ENCODE results near the gene RTN4RL2. TPM values are rescaled to one million over a fixed set of nuclear protein-coding genes. Genes with fewer than 3 reads are reported as not detected.

RTN4RL2 gene
- total RNA-seq, 4 donors from 2014 or later = 1.2 TPM; not detected in 3

DNA sequence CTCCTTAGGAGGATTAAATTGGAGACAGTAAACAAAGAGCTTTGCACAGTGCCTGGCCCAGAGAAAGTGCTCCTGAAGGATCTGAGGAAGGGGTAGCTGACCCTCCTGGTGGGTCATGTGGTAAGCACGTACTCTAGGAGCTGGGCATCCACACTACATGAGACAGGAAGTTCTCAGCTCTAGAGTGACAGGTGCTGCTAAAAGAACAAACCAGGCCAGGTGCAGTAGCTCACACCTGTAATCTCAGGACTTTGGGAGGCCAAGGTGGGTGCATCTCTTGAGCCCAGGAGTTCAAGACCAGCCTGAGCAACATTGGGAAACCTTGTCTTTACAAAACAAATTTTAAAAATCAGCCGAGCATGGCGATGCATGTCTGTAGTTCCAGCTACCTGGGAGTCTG lies 42.0 kb downstream of the RTN4RL2 start:
- Histone ChIP-seq H3K27ac (no peak overlapping the region), H3K9me3 (no peaks in the 10 kb centered on the region), H3K27me3 (no peaks in the 10 kb centered on the region), H3K4me3 (no peak overlapping the region), H3K36me3 (no peaks in the 10 kb centered on the region), H3K4me1 (peaks cover 0 to 12% (median 2%) of the 10 kb centered on the region in 4 donors)
- DNase-seq = no peak
- no peak for TF ChIP-seq POLR2A (IDR thresholded peaks at IDR 0.05)
- TF ChIP-seq CTCF (IDR thresholded peaks at IDR 0.05) = no peak

DNA sequence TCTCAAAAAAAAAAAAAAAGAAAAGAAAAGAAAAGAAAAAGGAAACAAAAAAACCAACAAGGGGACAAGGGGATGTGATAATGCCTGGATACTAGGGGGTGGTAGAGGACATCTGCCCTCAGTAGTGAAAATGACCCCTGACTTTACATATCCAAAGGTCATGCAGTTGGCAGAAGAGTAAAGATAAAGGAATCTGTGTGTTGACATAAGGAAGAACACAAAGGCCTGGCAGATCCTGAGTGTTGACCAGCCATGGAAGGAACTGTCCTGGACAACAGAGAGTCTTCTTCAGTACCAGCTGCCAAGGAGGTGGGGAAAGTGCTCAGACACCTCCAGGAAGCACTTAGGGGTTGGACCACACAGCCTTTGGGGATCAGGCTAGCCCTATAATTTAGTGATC lies 42.5 kb downstream of the RTN4RL2 start:
- no peak for TF ChIP-seq CTCF (IDR thresholded peaks at IDR 0.05)
- no peak for TF ChIP-seq POLR2A (IDR thresholded peaks at IDR 0.05)
- peaks cover 0 to 12% (median 2%) of the 10 kb centered on the region in 4 donors for H3K4me1 ChIP-seq
- H3K36me3 ChIP-seq = no peaks in the 10 kb centered on the region
- no peak overlapping the region for H3K4me3 ChIP-seq
- no peak overlapping the region for H3K27ac ChIP-seq
- no peaks in the 10 kb centered on the region for H3K27me3 ChIP-seq
- DNase-seq = no peak
- H3K9me3 ChIP-seq = no peaks in the 10 kb centered on the region

GRCh38 chr11:57504511-57504910 lies 44.2 kb downstream of the RTN4RL2 start:
- H3K4me1 ChIP-seq = no peaks in the 10 kb centered on the region
- no peak for TF ChIP-seq CTCF (IDR thresholded peaks at IDR 0.05)
- no peak for TF ChIP-seq POLR2A (IDR thresholded peaks at IDR 0.05)
- H3K36me3 ChIP-seq = no peaks in the 10 kb centered on the region
- H3K4me3 ChIP-seq = no peak overlapping the region
- no peak overlapping the region for H3K27ac ChIP-seq
- no peak for DNase-seq
- no peaks in the 10 kb centered on the region for H3K9me3 ChIP-seq
- no peaks in the 10 kb centered on the region for H3K27me3 ChIP-seq

DNA sequence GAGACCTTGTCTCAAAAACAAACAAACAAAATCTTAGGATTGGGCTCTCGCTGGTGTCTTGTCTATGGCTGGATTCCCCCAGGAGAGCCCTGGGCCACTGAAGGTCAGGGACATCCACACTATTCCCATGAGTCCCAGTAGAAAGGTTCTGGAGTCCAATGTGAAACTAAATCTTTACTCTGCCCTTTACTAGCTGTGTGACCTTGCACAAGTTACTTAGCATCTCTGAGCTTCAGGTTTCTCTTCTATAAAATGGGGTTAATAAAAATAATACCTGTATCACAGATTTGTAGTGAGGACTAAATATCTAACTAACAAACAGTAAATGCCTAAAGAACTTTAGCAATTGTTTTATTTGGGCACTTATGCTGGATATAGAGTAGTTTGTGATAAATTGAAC lies 46.2 kb downstream of the RTN4RL2 start:
- no peak overlapping the region for H3K27ac ChIP-seq
- H3K9me3 ChIP-seq = no peaks in the 10 kb centered on the region
- TF ChIP-seq CTCF (IDR thresholded peaks at IDR 0.05) = no peak
- no peak for TF ChIP-seq POLR2A (IDR thresholded peaks at IDR 0.05)
- no peaks in the 10 kb centered on the region for H3K27me3 ChIP-seq
- H3K36me3 ChIP-seq = no peaks in the 10 kb centered on the region
- no peak overlapping the region for H3K4me3 ChIP-seq
- DNase-seq = no peak
- H3K4me1 ChIP-seq = no peaks in the 10 kb centered on the region

DNA sequence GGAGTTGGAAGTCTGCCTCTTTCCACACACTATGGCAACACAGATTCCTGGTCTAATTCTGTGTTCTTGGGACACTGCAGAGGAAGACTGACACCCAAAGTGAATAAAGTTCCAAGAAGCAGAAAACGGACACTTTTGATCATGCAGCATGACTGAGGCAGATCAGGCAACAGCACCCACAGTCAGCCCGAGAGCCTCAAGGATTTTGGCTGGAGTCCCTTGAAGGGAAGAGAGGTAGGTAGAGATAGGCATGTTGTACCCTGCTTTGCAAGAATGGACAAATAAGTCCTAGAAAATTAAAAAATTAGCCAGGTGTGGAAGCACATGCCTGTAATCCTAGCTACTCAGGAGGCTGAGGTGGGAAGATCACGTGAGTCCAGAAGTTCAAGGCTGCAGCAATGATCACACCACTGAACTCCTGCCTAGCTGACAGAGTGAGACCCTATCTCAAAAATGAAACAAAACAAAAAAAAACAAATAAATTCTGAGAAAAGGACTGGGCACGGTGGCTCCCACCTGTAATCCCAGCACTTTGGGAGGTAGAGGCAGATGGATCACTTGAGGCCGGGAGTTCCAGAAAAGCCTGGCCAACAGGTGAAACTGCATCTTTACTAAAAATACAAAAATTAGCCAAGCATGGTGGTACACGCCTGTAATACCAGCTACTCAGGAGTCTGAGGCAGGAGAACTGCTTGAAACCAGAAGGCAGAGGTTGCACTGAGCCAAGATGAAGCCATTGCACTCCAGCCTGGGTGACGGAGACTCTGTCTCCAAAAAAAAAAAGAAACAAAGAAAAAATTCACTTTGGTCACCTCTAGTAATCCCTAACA lies 48.2 kb downstream of the RTN4RL2 start:
- peaks cover 0 to under 1% (median 0%) of the 10 kb centered on the region in 4 donors for H3K4me1 ChIP-seq
- no peak for DNase-seq
- H3K36me3 ChIP-seq = no peaks in the 10 kb centered on the region
- H3K27ac ChIP-seq = no peak overlapping the region
- H3K9me3 ChIP-seq = no peaks in the 10 kb centered on the region
- TF ChIP-seq CTCF (IDR thresholded peaks at IDR 0.05) (no peak), POLR2A (IDR thresholded peaks at IDR 0.05) (no peak)
- H3K27me3 ChIP-seq = no peaks in the 10 kb centered on the region
- no peak overlapping the region for H3K4me3 ChIP-seq
